H1 (cell line): ENCODE data around the gene BASP1. TPM values are rescaled to one million over a fixed set of nuclear protein-coding genes. Genes with fewer than 3 reads are reported as not detected.

Source experiments
- CTCF ChIA-PET: fragments of 300-600 bp; sonication (Branson Sonifier 250); formaldehyde crosslinking; loops from one replicate; lab custom pipeline; 2021; ENCODE audit not compliant: partially characterized antibody; lab: Charles Lee
- POLR2A ChIA-PET: fragments of 300-600 bp; sonication (Branson Sonifier 250); formaldehyde crosslinking; loops from one replicate; lab custom pipeline; 2021; ENCODE audit warnings: inconsistent platforms; ENCODE audit not compliant: partially characterized antibody; lab: Charles Lee
- DNase-seq, 2 experiments: peaks; one replicate each; pipeline versions ENCODE4 v3.0.0 to v3.0.0-alpha.2; 2010 to 2022; ENCODE audit warnings: low spot score in 2 of 2, low read depth in 1 of 2, mixed read lengths in 1 of 2
- FAIRE-seq: peaks from 2 replicates; lab custom pipeline; 2011; peaks lifted over from hg19 to GRCh38; lab: Jason Lieb, UNC
- H2AFZ ChIP-seq: 2 replicates; pipeline ENCODE4 v1.8.1; 2012; ENCODE audit warnings: low read length, inconsistent platforms
- H2AK5ac ChIP-seq: 2 replicates; pipeline ENCODE4 v1.6.1; 2013; ENCODE audit warnings: low read depth, low read length
- H2BK120ac ChIP-seq: replicated peaks from 2 replicates; pipeline ENCODE3; 2013; ENCODE audit warnings: low read depth, low read length, inconsistent platforms
- H2BK12ac ChIP-seq: 2 replicates; pipeline ENCODE4 v1.6.1; 2013; ENCODE audit warnings: low read depth, low read length
- H2BK15ac ChIP-seq: 2 replicates; pipeline ENCODE4 v1.6.1; 2013; ENCODE audit warnings: low read length
- H2BK20ac ChIP-seq: 2 replicates; pipeline ENCODE4 v1.6.1; 2013; ENCODE audit warnings: low read length
- H2BK5ac ChIP-seq: 2 replicates; pipeline ENCODE4 v1.6.1; 2013; ENCODE audit warnings: low read depth, low read length
- H3K14ac ChIP-seq: 2 replicates; pipeline ENCODE4 v1.6.1; 2013; ENCODE audit warnings: inconsistent platforms; ENCODE audit not compliant: insufficient read length
- H3K18ac ChIP-seq: 2 replicates; pipeline ENCODE4 v1.6.1; 2013; ENCODE audit warnings: low read length; ENCODE audit errors: extremely low read depth
- H3K23ac ChIP-seq: 2 replicates; pipeline ENCODE4 v1.6.1; 2013; ENCODE audit warnings: inconsistent platforms; ENCODE audit not compliant: insufficient read length
- H3K23me2 ChIP-seq: 2 replicates; pipeline ENCODE4 v1.6.1; 2013; ENCODE audit warnings: low read depth, low read length
- H3K27ac ChIP-seq: 2 replicates; pipeline ENCODE4 v1.6.1; 2011; ENCODE audit warnings: low read depth, low read length, inconsistent platforms
- H3K27me3 ChIP-seq, 4 experiments: replicated peaks in 1 of 4; 1 replicate in 1 of 4; 2 replicates in 3 of 4; pipeline versions ENCODE4 v1.6.1 to v1.8.1; 2011 to 2013; ENCODE audit warnings: low read length in 3 of 4, mild to moderate bottlenecking in 3 of 4, inconsistent platforms in 2 of 4, mixed read lengths in 2 of 4, moderate library complexity in 1 of 4; ENCODE audit not compliant: control insufficient read depth in 3 of 4, insufficient read depth in 3 of 4; ENCODE audit errors: extremely low read depth in 1 of 4
- H3K36me3 ChIP-seq, 4 experiments: 2 replicates each; pipeline versions ENCODE4 v1.6.1 to v1.8.1; 2011 to 2013; ENCODE audit warnings: mild to moderate bottlenecking in 4 of 4, low read length in 3 of 4, moderate library complexity in 2 of 4, control low read depth in 1 of 4, inconsistent platforms in 1 of 4; ENCODE audit not compliant: insufficient read depth in 4 of 4, control insufficient read depth in 2 of 4
- H3K4ac ChIP-seq: replicated peaks from 2 replicates; pipeline ENCODE3; 2013; ENCODE audit warnings: low read length, low read depth, mixed read lengths, inconsistent platforms; ENCODE audit not compliant: insufficient read length
- H3K4me1 ChIP-seq, 4 experiments: replicated peaks in 1 of 4; 1 replicate in 1 of 4; 2 replicates in 3 of 4; pipeline versions ENCODE4 v1.6.1 to v1.8.1; 2011 to 2013; ENCODE audit warnings: low read length in 3 of 4, inconsistent platforms in 2 of 4, mixed read lengths in 1 of 4; ENCODE audit not compliant: insufficient read depth in 4 of 4, control insufficient read depth in 3 of 4
- H3K4me2 ChIP-seq, 2 experiments: 2 replicates each; pipeline versions ENCODE4 v1.6.1 to v1.8.1; 2011 to 2013; ENCODE audit warnings: low read depth in 2 of 2, low read length in 2 of 2, control low read depth in 1 of 2, inconsistent platforms in 1 of 2, mild to moderate bottlenecking in 1 of 2; ENCODE audit not compliant: insufficient read depth in 1 of 2
- H3K4me3 ChIP-seq, 4 experiments: fragments of 200-600, 300-600 bp in 1 of 4; sonication (generic), shearing (Covaris generic), sonication (Bioruptor Twin) in 1 of 4; 2 replicates each; pipeline versions ENCODE4 v1.5.1 to v1.8.1; 2011 to 2016; ENCODE audit warnings: low read length in 4 of 4, low read depth in 3 of 4, control low read depth in 2 of 4, inconsistent platforms in 2 of 4, mild to moderate bottlenecking in 2 of 4, mixed read lengths in 1 of 4, moderate library complexity in 1 of 4; ENCODE audit not compliant: insufficient read depth in 2 of 4; ENCODE audit errors: extremely low read depth in 1 of 4
- H3K56ac ChIP-seq: replicated peaks from 2 replicates; pipeline ENCODE3; 2013; ENCODE audit warnings: low read depth, mild to moderate bottlenecking, mixed read lengths, low read length, inconsistent platforms; ENCODE audit not compliant: insufficient read length
- H3K79me1 ChIP-seq: 2 replicates; pipeline ENCODE4 v1.6.1; 2013; ENCODE audit warnings: low read depth, low read length, control low read depth
- H3K79me2 ChIP-seq, 2 experiments: 2 replicates each; pipeline versions ENCODE4 v1.6.1 to v1.8.1; 2012 to 2013; ENCODE audit warnings: low read length in 2 of 2, mild to moderate bottlenecking in 2 of 2, inconsistent platforms in 1 of 2; ENCODE audit not compliant: insufficient read depth in 2 of 2, control insufficient read depth in 1 of 2
- H3K9ac ChIP-seq, 4 experiments: replicated peaks in 1 of 4; 1 replicate in 1 of 4; 2 replicates in 3 of 4; pipeline versions ENCODE4 v1.6.1 to v1.8.1; 2011 to 2013; ENCODE audit warnings: low read depth in 3 of 4, low read length in 3 of 4, control low read depth in 2 of 4, mild to moderate bottlenecking in 2 of 4, moderate library complexity in 2 of 4, inconsistent platforms in 1 of 4; ENCODE audit errors: extremely low read depth in 1 of 4
- H3K9me3 ChIP-seq, 2 experiments: 2 replicates each; pipeline versions ENCODE4 v1.6.1 to v1.8.1; 2012 to 2013; ENCODE audit warnings: mild to moderate bottlenecking in 2 of 2, moderate library complexity in 2 of 2, control low read depth in 1 of 2, inconsistent platforms in 1 of 2, low read depth in 1 of 2, low read length in 1 of 2, mixed read lengths in 1 of 2; ENCODE audit not compliant: insufficient read depth in 2 of 2
- H4K20me1 ChIP-seq, 2 experiments: replicated peaks in 1 of 2; 2 replicates each; pipeline versions ENCODE3 to v1.8.1; 2011 to 2013; ENCODE audit warnings: inconsistent platforms in 2 of 2, low read length in 2 of 2, mild to moderate bottlenecking in 1 of 2; ENCODE audit not compliant: insufficient read depth in 2 of 2, control insufficient read depth in 1 of 2
- H4K5ac ChIP-seq: 2 replicates; pipeline ENCODE4 v1.6.1; 2013; ENCODE audit warnings: low read length, low read depth, mixed read lengths, inconsistent platforms; ENCODE audit not compliant: insufficient read length
- H4K8ac ChIP-seq: 2 replicates; pipeline ENCODE4 v1.8.0; 2013; ENCODE audit warnings: mild to moderate bottlenecking, moderate library complexity, low read length, inconsistent platforms; ENCODE audit not compliant: insufficient read depth; ENCODE audit errors: extremely low read depth
- H4K91ac ChIP-seq: replicated peaks from 2 replicates; pipeline ENCODE3; 2013; ENCODE audit warnings: low read length, mixed read lengths, inconsistent platforms; ENCODE audit not compliant: insufficient read length
- CBX8 ChIP-seq: fragments of 300-800, 300-1000 bp; sonication (generic); IDR thresholded peaks from 2 replicates; pipeline ENCODE4 v1.7.1; 2016; ENCODE audit warnings: low read depth, low read length, borderline replicate concordance
- JUND ChIP-seq: IDR thresholded peaks from 2 replicates; pipeline ENCODE4 v1.6.1; 2011; ENCODE audit warnings: mild to moderate bottlenecking, improper control_type of control experiment, low read length
- polyA plus RNA-seq, 7 experiments: library from polyadenylated mRNA; depleted of rRNA in 3 of 7; stranded (reverse) in 5 of 7; unstranded in 2 of 7; fragments of >200 nt in 5 of 7; fragments of 200-250 nt in 2 of 7; gene quantifications; 1 replicate in 5 of 7; 2 replicates in 1 of 7; 4 replicates in 1 of 7; pipeline versions ENCODE4 v1.2.1 to v1.2.3, GENCODE V29; 2011 to 2013; ENCODE audit warnings: missing spikeins in 2 of 7, mixed read lengths in 2 of 7
- total RNA-seq: library from RNA; stranded (reverse); fragmentation: NEBNext Ultra II Directional; extraction: Animal tissue kit (Norgen Biotek cat#: 25700); gene quantifications from 2 replicates; pipeline ENCODE4 v1.2.1, GENCODE V29; 2021

The BASP1 gene
- total and polyA plus RNA-seq, 2 of the 8 experiments (the other 6 are each of a cell fraction or from before 2014, with no cell fraction given): 95.2 to 104 TPM

DNA sequence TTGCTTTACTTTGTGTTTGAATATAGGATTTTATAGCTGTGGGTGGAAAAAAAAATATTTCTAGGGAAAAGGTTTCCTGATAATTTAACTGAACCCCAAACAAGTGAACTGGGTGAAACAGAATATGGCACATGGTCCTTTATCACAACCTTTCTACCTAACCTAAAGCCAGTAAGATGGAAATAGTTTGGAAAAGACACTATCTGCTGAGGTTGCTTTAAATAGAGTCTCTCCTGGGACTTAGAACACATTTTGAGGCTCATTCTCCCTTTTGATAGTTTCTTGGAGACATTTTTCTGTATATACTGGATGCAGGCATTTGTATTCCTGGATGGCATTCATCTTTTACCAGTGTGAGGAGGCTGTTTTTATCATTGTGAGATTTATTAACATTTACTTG lies 39.4 kb downstream of the BASP1 start:
- H2BK12ac ChIP-seq: no peak overlapping the region
- ChIA-PET CTCF (interaction anchor here (0.9 kb wide), 1 partner anchor 24 kb away, joined by 3 read pairs; no protein-coding TSS in a partner anchor), POLR2A (interaction anchor here (0.9 kb wide), 1 partner anchor 25 kb away, joined by 3 read pairs; no protein-coding TSS in a partner anchor)
- H4K91ac ChIP-seq: no peak overlapping the region
- peaks cover 5 to 6% of the 10 kb centered on the region in 2 experiments for H4K20me1 ChIP-seq
- peaks cover 4 to 6% of the 10 kb centered on the region in 2 experiments; a peak in 2 of 4 replicates for H3K9me3 ChIP-seq
- peaks cover 3% of the 10 kb centered on the region; the same call in 1 of the 2 replicates for H3K79me1 ChIP-seq
- no peak overlapping the region for H3K9ac ChIP-seq
- H3K36me3 ChIP-seq: peaks cover 0 to 30% (median 9%) of the 10 kb centered on the region in 4 experiments; a peak in 5 of 8 replicates
- TF ChIP-seq CBX8 (no peak), JUND (no peak)
- no peak overlapping the region for H3K27ac ChIP-seq
- no peak overlapping the region for H4K5ac ChIP-seq
- H3K23ac ChIP-seq: no peak overlapping the region
- no peak overlapping the region for H4K8ac ChIP-seq
- no peak overlapping the region for H3K56ac ChIP-seq
- no peaks in the 10 kb centered on the region for H3K23me2 ChIP-seq
- no peak overlapping the region for H2BK120ac ChIP-seq
- no peak overlapping the region for H2BK15ac ChIP-seq
- no peak overlapping the region for H2BK5ac ChIP-seq
- peaks cover 0 to 10% (median 2%) of the 10 kb centered on the region in 4 experiments; a peak in 3 of 7 replicates for H3K4me1 ChIP-seq
- no peak overlapping the region for H2AFZ ChIP-seq
- H2BK20ac ChIP-seq: no peak overlapping the region
- no peak overlapping the region for H3K14ac ChIP-seq
- H3K79me2 ChIP-seq: peaks cover 0 to 97% of the 10 kb centered on the region in 2 experiments; a peak in 3 of 4 replicates
- DNase-seq: no peak
- no peak overlapping the region for H3K18ac ChIP-seq
- no peak overlapping the region for H3K4me3 ChIP-seq
- no peaks in the 10 kb centered on the region for H3K27me3 ChIP-seq
- no peak for FAIRE-seq
- no peak overlapping the region for H3K4ac ChIP-seq
- no peak overlapping the region for H3K4me2 ChIP-seq
- no peak overlapping the region for H2AK5ac ChIP-seq
